GM12872 (cell line): Measurements from ENCODE around the gene FABP7.

Experiments
- CTCF ChIP-seq: IDR thresholded peaks from 3 replicates; pipeline ENCODE4 v1.5.1; 2011; ENCODE audit warnings: low read depth, mild to moderate bottlenecking, low read length, moderate library complexity; ENCODE audit not compliant: insufficient read depth

FABP7 gene

GRCh38 chr6:122799140-122799745 is 19.7 kb downstream of the FABP7 start:
- no peak for TF ChIP-seq CTCF

- no peak for TF ChIP-seq CTCF
These were observed 20.6 kb downstream of the FABP7 start for GRCh38 chr6:122799916-122800686.

- TF ChIP-seq CTCF: no peak
These were observed 21.4 kb downstream of the FABP7 start for GRCh38 chr6:122800906-122801305.

- TF ChIP-seq CTCF: no peak
These were observed 21.9 kb downstream of the FABP7 start for GRCh38 chr6:122801397-122801796.

- TF ChIP-seq CTCF: no peak
These were observed 23.7 kb downstream of the FABP7 start for GRCh38 chr6:122803171-122803661.

- TF ChIP-seq CTCF: no peak
These were observed 25.5 kb downstream of the FABP7 start for GRCh38 chr6:122804962-122805485.

GRCh38 chr6:122806291-122806690 is 26.8 kb downstream of the FABP7 start:
- TF ChIP-seq CTCF: no peak
